H9 (cell line): ENCODE data around the gene DGLUCY. TPM values are rescaled to one million over a fixed set of nuclear protein-coding genes. Genes with fewer than 3 reads are reported as not detected.

Experiments
- DNase-seq: peaks from one replicate; pipeline ENCODE4 v3.0.0-alpha.2; 2017
- H2AFZ ChIP-seq: one replicate; pipeline ENCODE4 v1.6.1; 2013; ENCODE audit warnings: mild to moderate bottlenecking, low read length, control low read depth, moderate library complexity
- H2AK5ac ChIP-seq: 2 replicates; pipeline ENCODE4 v1.6.1; 2013; ENCODE audit warnings: low read length, control low read depth, mixed read lengths; ENCODE audit not compliant: insufficient read length
- H2BK120ac ChIP-seq: one replicate; pipeline ENCODE4 v1.6.1; 2013; ENCODE audit warnings: low read depth, mild to moderate bottlenecking, low read length, control low read depth, inconsistent platforms; ENCODE audit not compliant: poor library complexity, severe bottlenecking
- H2BK12ac ChIP-seq: 2 replicates; pipeline ENCODE4 v1.6.1; 2013; ENCODE audit warnings: low read length, control low read depth, mixed read lengths, low read depth; ENCODE audit not compliant: insufficient read length
- H2BK15ac ChIP-seq: 2 replicates; pipeline ENCODE4 v1.6.1; 2013; ENCODE audit warnings: low read depth, low read length, control low read depth
- H2BK20ac ChIP-seq: one replicate; pipeline ENCODE4 v1.6.1; 2013; ENCODE audit warnings: low read depth, mild to moderate bottlenecking, low read length, control low read depth, inconsistent platforms; ENCODE audit not compliant: poor library complexity, severe bottlenecking
- H2BK5ac ChIP-seq: 2 replicates; pipeline ENCODE4 v1.6.1; 2013; ENCODE audit warnings: low read length, control low read depth, mixed read lengths; ENCODE audit not compliant: insufficient read length
- H3K14ac ChIP-seq: 2 replicates; pipeline ENCODE4 v1.6.1; 2013; ENCODE audit warnings: low read length, control low read depth; ENCODE audit not compliant: insufficient read depth
- H3K18ac ChIP-seq: 2 replicates; pipeline ENCODE4 v1.6.1; 2013; ENCODE audit warnings: low read depth, mild to moderate bottlenecking, mixed read lengths, low read length, control low read depth; ENCODE audit not compliant: insufficient read length
- H3K23ac ChIP-seq: 2 replicates; pipeline ENCODE4 v1.6.1; 2013; ENCODE audit warnings: low read length, control low read depth, mixed read lengths, low read depth; ENCODE audit not compliant: insufficient read length
- H3K23me2 ChIP-seq: 2 replicates; pipeline ENCODE4 v1.6.1; 2013; ENCODE audit warnings: low read depth, mild to moderate bottlenecking, mixed read lengths, low read length, control low read depth; ENCODE audit not compliant: insufficient read length, poor library complexity, severe bottlenecking
- H3K27ac ChIP-seq: 2 replicates; pipeline ENCODE4 v1.5.1; 2013; ENCODE audit warnings: low read length, control low read depth, mixed read lengths, low read depth; ENCODE audit not compliant: insufficient read length
- H3K27me3 ChIP-seq: 2 replicates; pipeline ENCODE4 v1.6.1; 2013; ENCODE audit warnings: low read length, control low read depth, inconsistent platforms; ENCODE audit not compliant: insufficient read depth
- H3K4ac ChIP-seq: 2 replicates; pipeline ENCODE4 v1.6.1; 2013; ENCODE audit warnings: low read depth, mild to moderate bottlenecking, control low read depth, inconsistent platforms, low read length, moderate library complexity
- H3K4me1 ChIP-seq: 2 replicates; pipeline ENCODE4 v1.6.1; 2013; ENCODE audit warnings: low read length, control low read depth, inconsistent platforms; ENCODE audit not compliant: insufficient read depth
- H3K4me2 ChIP-seq: 2 replicates; pipeline ENCODE4 v1.6.1; 2013; ENCODE audit warnings: low read length, control low read depth, mixed read lengths; ENCODE audit not compliant: insufficient read length, insufficient read depth
- H3K56ac ChIP-seq: 2 replicates; pipeline ENCODE4 v1.6.1; 2013; ENCODE audit warnings: low read depth, mild to moderate bottlenecking, mixed read lengths, low read length, control low read depth; ENCODE audit not compliant: insufficient read length
- H3K79me1 ChIP-seq: 2 replicates; pipeline ENCODE4 v1.6.1; 2013; ENCODE audit warnings: low read depth, mild to moderate bottlenecking, moderate library complexity, low read length, control low read depth, inconsistent platforms; ENCODE audit not compliant: insufficient read depth, poor library complexity, severe bottlenecking
- H3K79me2 ChIP-seq: 2 replicates; pipeline ENCODE4 v1.6.1; 2013; ENCODE audit warnings: low read length, control low read depth, inconsistent platforms; ENCODE audit not compliant: insufficient read depth
- H3K9ac ChIP-seq: 2 replicates; pipeline ENCODE4 v1.6.1; 2013; ENCODE audit warnings: low read length, control low read depth, mixed read lengths; ENCODE audit not compliant: insufficient read length; ENCODE audit errors: extremely low read depth
- H3K9me3 ChIP-seq: one replicate; pipeline ENCODE4 v1.6.1; 2013; ENCODE audit warnings: low read depth, low read length, inconsistent platforms; ENCODE audit not compliant: control insufficient read depth
- H3T11ph ChIP-seq: one replicate; pipeline ENCODE4 v1.6.1; 2013; ENCODE audit warnings: mild to moderate bottlenecking, low read length, control low read depth, inconsistent platforms
- H4K20me1 ChIP-seq: one replicate; pipeline ENCODE4 v1.6.1; 2013; ENCODE audit not compliant: control insufficient read depth, insufficient read length, insufficient read depth
- H4K5ac ChIP-seq: 2 replicates; pipeline ENCODE4 v1.6.1; 2013; ENCODE audit warnings: low read depth, mild to moderate bottlenecking, mixed read lengths, low read length, control low read depth; ENCODE audit not compliant: insufficient read length
- H4K8ac ChIP-seq: replicated peaks from 2 replicates; pipeline ENCODE4 v1.6.1; 2013; ENCODE audit warnings: low read length, control low read depth, mixed read lengths, low read depth; ENCODE audit not compliant: insufficient read length
- H4K91ac ChIP-seq: 2 replicates; pipeline ENCODE4 v1.6.1; 2013; ENCODE audit warnings: low read depth, mild to moderate bottlenecking, moderate library complexity, mixed read lengths, low read length, control low read depth; ENCODE audit not compliant: insufficient read length
- H3K27ac Mint-ChIP-seq, 3 experiments: 2 replicates in 2 of 3; 3 replicates in 1 of 3; pipeline ENCODE4 v1.8.0; 2020 to 2021; ENCODE audit warnings: mixed read lengths in 3 of 3, mild to moderate bottlenecking in 1 of 3, moderate library complexity in 1 of 3
- H3K27me3 Mint-ChIP-seq: 2 replicates; pipeline ENCODE4 v1.8.0; 2021; ENCODE audit warnings: low read depth, mild to moderate bottlenecking, moderate library complexity, mixed read lengths
- H3K36me3 Mint-ChIP-seq, 3 experiments: 2 replicates in 2 of 3; 3 replicates in 1 of 3; pipeline ENCODE4 v1.8.0; 2020 to 2021; ENCODE audit warnings: low read depth in 3 of 3, mixed read lengths in 3 of 3; ENCODE audit not compliant: insufficient read depth in 1 of 3
- H3K4me1 Mint-ChIP-seq, 2 experiments: 2 replicates each; pipeline ENCODE4 v1.8.0; 2020; ENCODE audit warnings: mixed read lengths in 2 of 2
- H3K4me3 Mint-ChIP-seq, 2 experiments: 2 replicates in 1 of 2; 3 replicates in 1 of 2; pipeline ENCODE4 v1.8.0; 2020 to 2021; ENCODE audit warnings: mild to moderate bottlenecking in 2 of 2, mixed read lengths in 2 of 2, moderate library complexity in 1 of 2
- H3K9me3 Mint-ChIP-seq, 2 experiments: 2 replicates in 1 of 2; 3 replicates in 1 of 2; pipeline ENCODE4 v1.8.0; 2020; ENCODE audit warnings: mild to moderate bottlenecking in 2 of 2, mixed read lengths in 2 of 2, moderate library complexity in 1 of 2
- WGBS: extraction: QIAGEN DNeasy Blood & Tissue Kit; methylation state at CpG from one replicate; pipeline ENCODE4 v1.1.7; 2013; ENCODE audit warnings: missing lambda C conversion rate, low lambda C conversion rate, mixed read lengths; ENCODE audit not compliant: insufficient read length; ENCODE audit errors: extremely low coverage; 5-methylcytosine and 5-hydroxymethylcytosine counted together
- total RNA-seq: library from RNA; stranded (reverse); gene quantifications from 2 replicates; pipeline ENCODE4 v1.2.1, GENCODE V29; 2021
- TF ChIP-seq, protein P1 (sequence below): fragments of 200-600 bp; sonication (generic); conservative IDR thresholded peaks from 3 replicates; pipeline ENCODE4 v1.8.0; 2021; ENCODE audit warnings: antibody characterized with exemption, mild to moderate bottlenecking

DGLUCY gene
- total RNA-seq, 1 experiment from 2014 or later: 29.6 TPM

DNA sequence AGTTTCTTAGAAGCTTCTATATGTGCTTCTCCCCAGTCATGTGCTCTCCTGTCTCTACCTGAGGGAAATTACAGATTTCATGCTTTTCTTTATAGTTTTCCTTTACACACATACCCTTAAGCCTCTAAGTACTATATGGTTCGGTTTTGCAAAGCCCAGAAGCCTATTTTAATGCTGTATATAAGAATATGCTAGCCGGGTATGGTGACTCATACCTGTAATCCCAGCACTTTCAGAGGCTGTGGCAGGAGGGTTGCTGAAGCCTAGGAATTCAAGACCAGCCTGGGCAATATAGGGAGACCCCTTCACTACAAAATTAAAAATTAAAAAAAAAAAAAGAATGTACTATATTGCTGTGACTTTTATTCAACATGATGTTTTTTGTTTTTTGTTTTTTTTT is 15.4 kb downstream of the DGLUCY start:
- H3T11ph ChIP-seq: no peak overlapping the region
- no peaks in the 10 kb centered on the region for H3K27me3 ChIP-seq
- no CpG with 5 or more reads among the region's 2 CpGs for WGBS
- H4K5ac ChIP-seq: no peak overlapping the region
- H2BK5ac ChIP-seq: no peak overlapping the region
- no peak overlapping the region for H3K4ac ChIP-seq
- no peak overlapping the region for H3K4me2 ChIP-seq
- H3K4me1 Mint-ChIP-seq: peaks cover 1 to 3% of the 10 kb centered on the region in 2 experiments; a peak in 3 of 4 replicates
- peaks cover 3% of the 10 kb centered on the region for H4K20me1 ChIP-seq
- no peaks in the 10 kb centered on the region for H3K23me2 ChIP-seq
- H3K23ac ChIP-seq: no peak overlapping the region
- H2AFZ ChIP-seq: no peak overlapping the region
- no peak overlapping the region for H2BK15ac ChIP-seq
- no peak for DNase-seq
- H3K4me3 Mint-ChIP-seq: no peak overlapping the region
- H4K8ac ChIP-seq: no peak overlapping the region
- no peak overlapping the region for H3K27ac Mint-ChIP-seq
- H3K27me3 Mint-ChIP-seq: no peaks in the 10 kb centered on the region
- no peak overlapping the region for H3K14ac ChIP-seq
- H2BK120ac ChIP-seq: no peak overlapping the region
- no peak overlapping the region for H3K56ac ChIP-seq
- no peaks in the 10 kb centered on the region for H3K79me2 ChIP-seq
- H3K36me3 Mint-ChIP-seq: peaks cover 6 to 46% (median 35%) of the 10 kb centered on the region in 3 experiments; a peak in 6 of 7 replicates
- no peak overlapping the region for H2BK12ac ChIP-seq
- H3K9ac ChIP-seq: no peak overlapping the region
- TF ChIP-seq, protein P1, sequence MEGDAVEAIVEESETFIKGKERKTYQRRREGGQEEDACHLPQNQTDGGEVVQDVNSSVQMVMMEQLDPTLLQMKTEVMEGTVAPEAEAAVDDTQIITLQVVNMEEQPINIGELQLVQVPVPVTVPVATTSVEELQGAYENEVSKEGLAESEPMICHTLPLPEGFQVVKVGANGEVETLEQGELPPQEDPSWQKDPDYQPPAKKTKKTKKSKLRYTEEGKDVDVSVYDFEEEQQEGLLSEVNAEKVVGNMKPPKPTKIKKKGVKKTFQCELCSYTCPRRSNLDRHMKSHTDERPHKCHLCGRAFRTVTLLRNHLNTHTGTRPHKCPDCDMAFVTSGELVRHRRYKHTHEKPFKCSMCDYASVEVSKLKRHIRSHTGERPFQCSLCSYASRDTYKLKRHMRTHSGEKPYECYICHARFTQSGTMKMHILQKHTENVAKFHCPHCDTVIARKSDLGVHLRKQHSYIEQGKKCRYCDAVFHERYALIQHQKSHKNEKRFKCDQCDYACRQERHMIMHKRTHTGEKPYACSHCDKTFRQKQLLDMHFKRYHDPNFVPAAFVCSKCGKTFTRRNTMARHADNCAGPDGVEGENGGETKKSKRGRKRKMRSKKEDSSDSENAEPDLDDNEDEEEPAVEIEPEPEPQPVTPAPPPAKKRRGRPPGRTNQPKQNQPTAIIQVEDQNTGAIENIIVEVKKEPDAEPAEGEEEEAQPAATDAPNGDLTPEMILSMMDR: no peak
- no peak overlapping the region for H3K18ac ChIP-seq
- H4K91ac ChIP-seq: no peak overlapping the region
- no peak overlapping the region for H3K27ac ChIP-seq
- H2BK20ac ChIP-seq: no peak overlapping the region
- H3K9me3 ChIP-seq: no peaks in the 10 kb centered on the region
- H2AK5ac ChIP-seq: no peak overlapping the region
- H3K9me3 Mint-ChIP-seq: peaks cover 0 to 1% of the 10 kb centered on the region in 2 experiments; a peak in 1 of 5 replicates
- H3K4me1 ChIP-seq: no peaks in the 10 kb centered on the region
- no peaks in the 10 kb centered on the region for H3K79me1 ChIP-seq
